B cell (primary cell): ENCODE measurements around the gene STRA8. TPM values are rescaled to one million over a fixed set of nuclear protein-coding genes. Genes with fewer than 3 reads are reported as not detected.
A peak's percentile ranks its signal among the peaks of the same experiment; 100 is the strongest.

Experiments
- ATAC-seq: fragments of 200-7000 bp; cut with Tn5 transposase; one replicate; pipeline ENCODE4 v1.10.0; 2021; ENCODE audit warnings: low read depth, mild to moderate bottlenecking, moderate number of reproducible peaks, moderate library complexity
- CTCF ChIA-PET: fragments of 350-600 bp; sonication (Branson Sonifier 250); formaldehyde crosslinking; loops from one replicate; lab custom pipeline; 2021; ENCODE audit warnings: antibody characterized with exemption, inconsistent platforms; lab: Charles Lee
- POLR2A ChIA-PET: fragments of 350-600 bp; sonication (Branson Sonifier 250); formaldehyde crosslinking; loops from one replicate; lab custom pipeline; 2021; ENCODE audit warnings: antibody characterized with exemption; lab: Charles Lee
- DNase-seq: peaks from one replicate; pipeline ENCODE4 v3.0.0; 2013
- H2AFZ ChIP-seq: 2 replicates; pipeline ENCODE4 v1.6.1; 2012; ENCODE audit warnings: mild to moderate bottlenecking, low read depth, low read length; ENCODE audit not compliant: insufficient read depth, poor library complexity, severe bottlenecking
- H3K27ac ChIP-seq, 2 donors: 1 replicate in 1 of 2; 2 replicates in 1 of 2; pipeline ENCODE4 v1.5.1; 2012 to 2013; ENCODE audit warnings: low read length in 2 of 2, mild to moderate bottlenecking in 2 of 2, moderate library complexity in 1 of 2
- H3K27me3 ChIP-seq, 4 experiments: fragments of 200-600 bp in 1 of 4; sonication (generic) in 1 of 4; replicated peaks in 1 of 4; 1 replicate in 2 of 4; 2 replicates in 2 of 4; pipeline versions ENCODE4 v1.6.1 to v1.7.0; 2013 to 2016; ENCODE audit warnings: low read length in 3 of 4, mild to moderate bottlenecking in 2 of 4, mixed read lengths in 1 of 4, moderate library complexity in 1 of 4; ENCODE audit not compliant: insufficient read depth in 4 of 4, control insufficient read depth in 3 of 4; ENCODE audit errors: control extremely low read depth in 1 of 4
- H3K36me3 ChIP-seq, 2 experiments: replicated peaks in 1 of 2; 1 replicate in 1 of 2; 2 replicates in 1 of 2; pipeline versions ENCODE4 v1.6.1 to v1.7.1; 2013; ENCODE audit warnings: low read length in 1 of 2; ENCODE audit not compliant: insufficient read depth in 2 of 2, control insufficient read depth in 1 of 2; ENCODE audit errors: control extremely low read depth in 1 of 2, extremely low read depth in 1 of 2
- H3K4me1 ChIP-seq, 2 donors: fragments of 200-600 bp in 1 of 2; sonication (generic) in 1 of 2; 1 replicate in 1 of 2; 2 replicates in 1 of 2; pipeline versions ENCODE4 v1.5.1 to v1.6.1; 2013 to 2017; ENCODE audit warnings: low read length in 2 of 2; ENCODE audit not compliant: control insufficient read depth in 2 of 2, insufficient read depth in 2 of 2
- H3K4me2 ChIP-seq: replicated peaks from 2 replicates; pipeline ENCODE3; 2012; ENCODE audit warnings: mild to moderate bottlenecking, low read depth, low read length; ENCODE audit not compliant: poor library complexity, severe bottlenecking
- H3K4me3 ChIP-seq, 5 experiments: fragments of 200-600 bp in 1 of 5; sonication (generic) in 1 of 5; 1 replicate in 3 of 5; 2 replicates in 2 of 5; pipeline versions ENCODE4 v1.5.1 to v1.7.0; 2011 to 2016; ENCODE audit warnings: low read length in 4 of 5, mild to moderate bottlenecking in 4 of 5, low read depth in 2 of 5, control low read depth in 1 of 5, moderate library complexity in 1 of 5; ENCODE audit not compliant: insufficient read depth in 1 of 5; ENCODE audit errors: control extremely low read depth in 1 of 5, extremely low read depth in 1 of 5
- H3K79me2 ChIP-seq: fragments of 200-600 bp; sonication (generic); one replicate; pipeline ENCODE4 v1.6.0; 2016; ENCODE audit warnings: low read length; ENCODE audit not compliant: control insufficient read depth, insufficient read depth
- H3K9ac ChIP-seq: fragments of 200-600 bp; sonication (generic); 2 replicates; pipeline ENCODE4 v1.6.1; 2017; ENCODE audit warnings: mild to moderate bottlenecking, low read length, moderate library complexity
- H3K9me3 ChIP-seq, 3 donors: one replicate each; pipeline versions ENCODE4 v1.6.1 to v1.7.1; 2013; ENCODE audit warnings: low read length in 2 of 3; ENCODE audit not compliant: control insufficient read depth in 2 of 3, insufficient read depth in 1 of 3; ENCODE audit errors: control extremely low read depth in 1 of 3
- H4K20me1 ChIP-seq: 2 replicates; pipeline ENCODE4 v1.6.0; 2012; ENCODE audit warnings: mild to moderate bottlenecking, low read length; ENCODE audit not compliant: insufficient read depth, control insufficient read depth, poor library complexity, severe bottlenecking
- H3K27ac Mint-ChIP-seq: one replicate; pipeline ENCODE4 v1.8.0; 2021; ENCODE audit warnings: mixed read lengths
- H3K27me3 Mint-ChIP-seq: one replicate; pipeline ENCODE4 v1.8.0; 2021; ENCODE audit warnings: mixed read lengths
- H3K4me1 Mint-ChIP-seq: one replicate; pipeline ENCODE4 v1.8.0; 2021; ENCODE audit warnings: mixed read lengths
- H3K4me3 Mint-ChIP-seq: one replicate; pipeline ENCODE4 v1.8.0; 2021; ENCODE audit warnings: mixed read lengths
- H3K9me3 Mint-ChIP-seq: one replicate; pipeline ENCODE4 v1.8.0; 2022; ENCODE audit warnings: mixed read lengths; ENCODE audit not compliant: insufficient read depth
- CTCF ChIP-seq: fragments of 200-600 bp; IDR thresholded peaks from one replicate; pipeline ENCODE4 v1.8.0; 2022; ENCODE audit warnings: antibody characterized with exemption, mild to moderate bottlenecking
- EZH2 ChIP-seq: IDR thresholded peaks from 2 replicates; pipeline ENCODE4 v1.6.1; 2012; ENCODE audit warnings: borderline replicate concordance, low read depth, mild to moderate bottlenecking, moderate library complexity, low read length; ENCODE audit not compliant: insufficient read depth, poor library complexity, severe bottlenecking
- WGBS: methylation state at CpG from one replicate; pipeline ENCODE4 v1.1.5; 2013; ENCODE audit warnings: missing lambda C conversion rate; ENCODE audit not compliant: insufficient coverage; 5-methylcytosine and 5-hydroxymethylcytosine counted together
- intact Hi-C: fragments of 100-400 bp; cut with micrococcal nuclease; formaldehyde crosslinking; loops from one replicate; pipeline ENCODE4 v1.10.0; 2022
- polyA plus RNA-seq: library from polyadenylated mRNA; depleted of rRNA; stranded (reverse); fragments of >200 nt; gene quantifications from 2 replicates; pipeline ENCODE4 v1.2.3, GENCODE V29; 2012
- total RNA-seq, 2 donors: library from RNA; stranded (reverse); fragments of 120-200 nt in 1 of 2; gene quantifications; 1 replicate in 1 of 2; 2 replicates in 1 of 2; pipeline versions ENCODE4 v1.2.3 to v1.2.4, GENCODE V29; 2013 to 2022

The STRA8 gene
- total and polyA plus RNA-seq, 2 donors (not counting 1 experiment from before 2014, with no cell fraction given): not detected

DNA sequence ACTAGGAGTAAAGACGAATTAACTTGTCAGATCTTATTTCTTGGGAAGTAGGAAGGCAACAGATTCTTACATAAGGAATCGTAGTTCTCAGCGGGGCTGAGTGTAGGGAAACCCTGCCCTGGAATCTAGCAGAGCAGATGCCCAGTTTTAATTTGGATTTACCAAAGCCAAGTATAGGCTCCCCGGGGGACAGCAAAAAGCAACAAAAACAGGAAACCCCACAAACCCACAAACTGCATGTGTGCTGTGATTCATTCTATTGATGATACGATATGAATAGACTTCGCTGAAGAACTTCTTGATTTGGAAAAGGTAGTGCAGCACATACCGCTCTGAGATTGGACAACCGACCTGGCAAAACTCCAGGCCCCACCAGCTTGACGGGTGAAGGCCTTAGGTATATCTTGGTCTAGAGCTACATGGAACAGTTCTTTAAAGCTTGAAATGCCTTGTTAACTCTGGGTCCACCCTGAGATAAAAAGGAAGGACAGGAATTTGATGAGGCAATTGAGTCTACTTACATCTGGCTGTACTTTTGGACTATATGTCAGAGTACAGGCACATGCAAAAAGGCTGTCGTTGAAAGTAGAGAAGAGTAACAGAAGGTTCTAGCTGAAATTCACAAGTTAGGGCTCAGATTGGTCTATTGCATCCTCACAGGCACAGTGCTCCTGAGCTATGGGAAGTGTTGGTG lies 49.1 kb downstream of the STRA8 start:
- no peaks in the 10 kb centered on the region for H3K79me2 ChIP-seq
- no peaks in the 10 kb centered on the region for H4K20me1 ChIP-seq
- H3K4me1 Mint-ChIP-seq: peaks cover 8% of the 10 kb centered on the region
- H3K4me3 ChIP-seq: no peak overlapping the region
- ChIA-PET CTCF (interaction anchor here (0.9 to 7.4 kb wide), 5 partner anchors 8 to 363 kb away, joined by 4 to 109 read pairs (median 5); no protein-coding TSS in a partner anchor), POLR2A (no interaction called here)
- no peak overlapping the region for H3K4me2 ChIP-seq
- ATAC-seq: no peak
- intact Hi-C loops: loop anchor here (5.0 kb wide), 1 partner anchor 380 kb away; the partner anchor contains the start of gene STMP1
- no peak for DNase-seq
- peaks cover 4% of the 10 kb centered on the region in 2 donors for H3K4me1 ChIP-seq
- H3K9me3 ChIP-seq: no peaks in the 10 kb centered on the region
- H3K36me3 ChIP-seq: no peaks in the 10 kb centered on the region
- peaks cover 2% of the 10 kb centered on the region for H3K9me3 Mint-ChIP-seq
- H3K27me3 Mint-ChIP-seq: peaks cover 13% of the 10 kb centered on the region
- H3K27ac Mint-ChIP-seq: no peak overlapping the region
- no peak overlapping the region for H3K4me3 Mint-ChIP-seq
- H3K27me3 ChIP-seq: peaks cover 0 to 4% (median 0%) of the 10 kb centered on the region in 4 experiments
- TF ChIP-seq EZH2 (no peak), CTCF (no peak)
- H3K27ac ChIP-seq: no peak overlapping the region
- WGBS: 86% methylated on average over 5 of the region's 10 CpGs
- H3K9ac ChIP-seq: no peak overlapping the region
- H2AFZ ChIP-seq: peak overlapping the region; percentile 67

GRCh38 chr7:135283959-135284638 lies 50.5 kb downstream of the STRA8 start:
- Histone ChIP-seq H3K4me2 (no peak overlapping the region), H3K9me3 (no peaks in the 10 kb centered on the region), H3K4me3 (no peak overlapping the region), H3K4me1 (peaks cover 4% of the 10 kb centered on the region in 2 donors), H3K79me2 (no peaks in the 10 kb centered on the region), H3K27ac (no peak overlapping the region), H3K36me3 (no peaks in the 10 kb centered on the region), H2AFZ (no peak overlapping the region), H3K9ac (no peak overlapping the region), H4K20me1 (no peaks in the 10 kb centered on the region), H3K27me3 (peaks cover 0 to 4% (median 0%) of the 10 kb centered on the region in 4 experiments)
- intact Hi-C loops: loop anchor here (5.0 kb wide), 1 partner anchor 378 kb away; the partner anchor contains the start of gene STMP1
- ChIA-PET CTCF (interaction anchor here (3.3 kb wide), 1 partner anchor 10 kb away, joined by 15 read pairs; no protein-coding TSS in a partner anchor), POLR2A (no interaction called here)
- ATAC-seq (no peak), DNase-seq (no peak)
- Mint-ChIP-seq H3K9me3 (no peaks in the 10 kb centered on the region), H3K27ac (no peak overlapping the region), H3K4me1 (peaks cover 8% of the 10 kb centered on the region), H3K4me3 (no peak overlapping the region), H3K27me3 (peaks cover 11% of the 10 kb centered on the region)
- WGBS: no CpG with 5 or more reads among the region's 4 CpGs
- no peak for TF ChIP-seq EZH2
- no peak for TF ChIP-seq CTCF
